Measurements from ENCODE around the gene GPRIN1. TPM values are rescaled to one million over a fixed set of nuclear protein-coding genes. Genes with fewer than 3 reads are reported as not detected.
"Not testable (repeated sequence)": the region's sequence is repeated elsewhere in the genome, so short reads cannot be mapped to it uniquely, and the experiment has no call there.

GPRIN1 gene
- total RNA-seq, 1 donor from 2014 or later: 3.2 TPM

- Mint-ChIP-seq H3K9me3 (no peaks in the 10 kb centered on the region), H3K4me3 (no peak overlapping the region), H3K27ac (no peak overlapping the region), H3K36me3 (ENCODE audit: low read depth) (no peaks in the 10 kb centered on the region), H3K4me1 (peaks cover 7% of the 10 kb centered on the region), H3K27me3 (peaks cover 10% of the 10 kb centered on the region)
- no peak for ATAC-seq (ENCODE audit: low read depth)
- intact Hi-C loops (cut with micrococcal nuclease): no loop called here
- no peak for DNase-seq
- CTCF ChIA-PET: no interaction called here
- TF ChIP-seq, protein P1, sequence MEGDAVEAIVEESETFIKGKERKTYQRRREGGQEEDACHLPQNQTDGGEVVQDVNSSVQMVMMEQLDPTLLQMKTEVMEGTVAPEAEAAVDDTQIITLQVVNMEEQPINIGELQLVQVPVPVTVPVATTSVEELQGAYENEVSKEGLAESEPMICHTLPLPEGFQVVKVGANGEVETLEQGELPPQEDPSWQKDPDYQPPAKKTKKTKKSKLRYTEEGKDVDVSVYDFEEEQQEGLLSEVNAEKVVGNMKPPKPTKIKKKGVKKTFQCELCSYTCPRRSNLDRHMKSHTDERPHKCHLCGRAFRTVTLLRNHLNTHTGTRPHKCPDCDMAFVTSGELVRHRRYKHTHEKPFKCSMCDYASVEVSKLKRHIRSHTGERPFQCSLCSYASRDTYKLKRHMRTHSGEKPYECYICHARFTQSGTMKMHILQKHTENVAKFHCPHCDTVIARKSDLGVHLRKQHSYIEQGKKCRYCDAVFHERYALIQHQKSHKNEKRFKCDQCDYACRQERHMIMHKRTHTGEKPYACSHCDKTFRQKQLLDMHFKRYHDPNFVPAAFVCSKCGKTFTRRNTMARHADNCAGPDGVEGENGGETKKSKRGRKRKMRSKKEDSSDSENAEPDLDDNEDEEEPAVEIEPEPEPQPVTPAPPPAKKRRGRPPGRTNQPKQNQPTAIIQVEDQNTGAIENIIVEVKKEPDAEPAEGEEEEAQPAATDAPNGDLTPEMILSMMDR (IDR thresholded peaks at IDR 0.05): no peak
- POLR2A ChIA-PET: no interaction called here
These were observed 14.5 kb downstream of the GPRIN1 start for GRCh38 chr5:176595386-176595943.

- Mint-ChIP-seq H3K4me1 (peaks cover 7% of the 10 kb centered on the region), H3K9me3 (no peaks in the 10 kb centered on the region), H3K27ac (no peak overlapping the region), H3K36me3 (ENCODE audit: low read depth) (no peaks in the 10 kb centered on the region), H3K27me3 (peaks cover 10% of the 10 kb centered on the region), H3K4me3 (no peak overlapping the region)
- ChIA-PET POLR2A (no interaction called here), CTCF (no interaction called here)
- TF ChIP-seq, protein P1 (IDR thresholded peaks at IDR 0.05): no peak
- ATAC-seq (ENCODE audit: low read depth) (no peak), DNase-seq (no peak)
- intact Hi-C loops (cut with micrococcal nuclease): no loop called here
These were observed 15.4 kb downstream of the GPRIN1 start for GRCh38 chr5:176594554-176594953.

GRCh38 chr5:176593273-176593869, 16.6 kb downstream of the GPRIN1 start:
- CTCF ChIA-PET: no interaction called here
- no peak overlapping the region for H3K27ac Mint-ChIP-seq
- peaks cover 10% of the 10 kb centered on the region for H3K27me3 Mint-ChIP-seq
- DNase-seq: no peak
- H3K4me3 Mint-ChIP-seq: no peak overlapping the region
- H3K36me3 Mint-ChIP-seq (ENCODE audit: low read depth): no peaks in the 10 kb centered on the region
- no peak for ATAC-seq (ENCODE audit: low read depth)
- intact Hi-C loops (cut with micrococcal nuclease): no loop called here
- peaks cover 7% of the 10 kb centered on the region for H3K4me1 Mint-ChIP-seq
- POLR2A ChIA-PET: no interaction called here
- H3K9me3 Mint-ChIP-seq: no peaks in the 10 kb centered on the region
- TF ChIP-seq, protein P1 (IDR thresholded peaks at IDR 0.05): no peak

- DNase-seq: no peak
These were observed 17.4 kb downstream of the GPRIN1 start for GRCh38 chr5:176592573-176592972.

GRCh38 chr5:176591667-176592066, 18.3 kb downstream of the GPRIN1 start:
- ATAC-seq (ENCODE audit: low read depth); H3K27me3 Mint-ChIP-seq; H3K27ac Mint-ChIP-seq; H3K36me3 Mint-ChIP-seq (ENCODE audit: low read depth); H3K9me3 Mint-ChIP-seq; H3K4me3 Mint-ChIP-seq; H3K4me1 Mint-ChIP-seq; intact Hi-C loops (cut with micrococcal nuclease); DNase-seq; CTCF ChIA-PET; POLR2A ChIA-PET: not testable (repeated sequence)

More at GRCh38 chr5:176592573-176592972, 17.4 kb downstream of the GPRIN1 start:
- ChIA-PET CTCF (no interaction called here), POLR2A (no interaction called here)
- no peak for ATAC-seq (ENCODE audit: low read depth)
- TF ChIP-seq, protein P1 (IDR thresholded peaks at IDR 0.05): no peak
- peaks cover 8% of the 10 kb centered on the region for H3K27me3 Mint-ChIP-seq
- peaks cover 7% of the 10 kb centered on the region for H3K4me1 Mint-ChIP-seq
- H3K36me3 Mint-ChIP-seq (ENCODE audit: low read depth): no peaks in the 10 kb centered on the region
- H3K27ac Mint-ChIP-seq: no peak overlapping the region
- no peaks in the 10 kb centered on the region for H3K9me3 Mint-ChIP-seq
- H3K4me3 Mint-ChIP-seq: no peak overlapping the region
- intact Hi-C loops (cut with micrococcal nuclease): no loop called here
